HG03280 (cell line): ENCODE measurements around the gene DUS1L.

Experiments used
- ATAC-seq: cut with Tn5 transposase; IDR thresholded peaks from one replicate; pipeline ENCODE4 v1.9.1; 2021; ENCODE audit warnings: mild to moderate bottlenecking, moderate library complexity; ENCODE audit not compliant: unreplicated experiment

DUS1L gene

GRCh38 chr17:82029391-82029790, 36.2 kb downstream of the DUS1L start:
- ATAC-seq, result no peak

- ATAC-seq, result no peak
These were observed 36.6 kb downstream of the DUS1L start for GRCh38 chr17:82028966-82029365.

GRCh38 chr17:82028246-82028645, 37.4 kb downstream of the DUS1L start:
- no peak for ATAC-seq

GRCh38 chr17:82025401-82026107, 40.0 kb downstream of the DUS1L start:
- no peak for ATAC-seq

GRCh38 chr17:82024859-82025258, 40.7 kb downstream of the DUS1L start:
- ATAC-seq, result no peak

- ATAC-seq, result peak; percentile 7
These were observed 42.0 kb downstream of the DUS1L start for GRCh38 chr17:82023447-82024241.

GRCh38 chr17:82022981-82023446, 42.6 kb downstream of the DUS1L start, which contains the start of gene LRRC45:
LRRC45 (plus strand) TSS chr17:82023305; CDS start chr17:82023644, 339 bp downstream.
- peak; percentile 88 for ATAC-seq

- peak; percentile 5 for ATAC-seq
These were observed 43.2 kb downstream of the DUS1L start, which contains the start of gene CENPX for GRCh38 chr17:82022310-82022980. CENPX (minus strand) TSS chr17:82022878; CDS start chr17:82022861, 17 bp downstream.

- ATAC-seq, result no peak
These were observed 43.7 kb downstream of the DUS1L start for GRCh38 chr17:82021900-82022309.

- ATAC-seq, result no peak
These were observed 44.3 kb downstream of the DUS1L start for GRCh38 chr17:82021107-82021899.

- no peak for ATAC-seq
These were observed 45.0 kb downstream of the DUS1L start for GRCh38 chr17:82020572-82021106.

- no peak for ATAC-seq
These were observed 45.7 kb downstream of the DUS1L start for GRCh38 chr17:82019690-82020571.

GRCh38 chr17:82018989-82019689, 46.5 kb downstream of the DUS1L start:
- ATAC-seq, result no peak

- ATAC-seq, result no peak
These were observed 47.2 kb downstream of the DUS1L start for GRCh38 chr17:82018152-82018988.

- no peak for ATAC-seq
These were observed 47.9 kb downstream of the DUS1L start for GRCh38 chr17:82017612-82018151.

- ATAC-seq, result no peak
These were observed 48.6 kb downstream of the DUS1L start for GRCh38 chr17:82016875-82017459.
